Neuron (in vitro differentiated cells): ENCODE measurements around the gene PLXNB1.

Experiments used
- H2AFZ ChIP-seq: one replicate; pipeline ENCODE4 v1.6.1; 2013; ENCODE audit warnings: low read depth, mild to moderate bottlenecking, inconsistent platforms, low read length, moderate library complexity
- H3K27me3 ChIP-seq: one replicate; pipeline ENCODE4 v1.6.1; 2013; ENCODE audit warnings: low read length; ENCODE audit not compliant: insufficient read depth
- H3K36me3 ChIP-seq: one replicate; pipeline ENCODE4 v1.6.1; 2013; ENCODE audit warnings: low read length; ENCODE audit not compliant: insufficient read depth
- H3K4me1 ChIP-seq: one replicate; pipeline ENCODE4 v1.6.1; 2013; ENCODE audit warnings: low read length; ENCODE audit not compliant: insufficient read depth
- H3K4me3 ChIP-seq: 2 replicates; pipeline ENCODE4 v1.5.1; 2013; ENCODE audit warnings: mild to moderate bottlenecking, low read length, moderate library complexity
- H3K9me3 ChIP-seq: one replicate; pipeline ENCODE4 v1.6.1; 2013; ENCODE audit warnings: low read length

PLXNB1 gene

DNA sequence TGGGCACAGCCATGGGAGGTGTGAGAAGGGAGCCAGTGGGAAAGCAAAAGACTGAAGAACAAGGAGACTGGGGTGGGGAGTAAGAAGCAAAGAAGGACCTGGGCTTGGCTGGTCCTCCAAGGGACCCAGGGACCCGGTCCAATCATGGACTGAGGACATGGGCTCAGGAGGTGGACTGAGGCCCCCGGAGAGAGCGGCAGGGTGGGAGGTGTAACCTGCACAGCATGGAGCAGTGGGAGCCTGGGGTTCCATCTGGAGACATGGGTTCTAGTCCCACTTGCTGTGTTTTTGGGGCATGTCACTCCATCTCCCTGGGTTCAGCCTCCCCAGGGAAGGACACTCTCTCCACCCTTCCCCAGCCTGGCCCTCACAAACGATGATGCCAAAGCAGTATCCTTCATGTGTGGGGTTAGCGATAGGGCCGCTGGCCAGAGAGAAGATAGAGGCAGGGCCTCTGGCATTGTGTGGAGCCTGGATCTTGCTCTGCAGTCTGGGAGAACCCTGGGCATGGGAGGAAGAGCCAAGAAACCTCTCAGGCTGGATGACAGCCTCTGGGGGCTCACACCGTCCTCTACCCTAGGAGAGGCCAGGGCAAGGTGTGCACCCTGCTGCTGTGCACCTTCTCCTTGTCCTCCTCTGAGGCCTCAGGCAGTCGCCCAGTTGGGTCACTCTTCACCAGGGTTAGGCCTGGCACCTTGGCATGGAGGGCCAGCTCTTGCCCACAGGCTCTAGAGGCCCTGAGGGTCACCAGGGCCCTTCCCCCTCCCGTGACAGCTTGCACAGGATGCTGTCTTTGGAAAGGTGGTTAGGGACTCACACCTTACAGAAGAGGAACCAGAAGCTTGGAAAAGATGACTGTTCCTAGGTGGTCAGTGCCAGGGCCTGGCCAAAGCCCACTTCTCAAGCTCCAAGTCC lies 31.9 kb downstream of the PLXNB1 start:
- no peak overlapping the region for H3K4me3 ChIP-seq
- no peaks in the 10 kb centered on the region for H3K4me1 ChIP-seq
- H3K27me3 ChIP-seq, result no peaks in the 10 kb centered on the region
- H3K36me3 ChIP-seq, result peaks cover 7% of the 10 kb centered on the region
- no peaks in the 10 kb centered on the region for H3K9me3 ChIP-seq
- H2AFZ ChIP-seq, result no peak overlapping the region

DNA sequence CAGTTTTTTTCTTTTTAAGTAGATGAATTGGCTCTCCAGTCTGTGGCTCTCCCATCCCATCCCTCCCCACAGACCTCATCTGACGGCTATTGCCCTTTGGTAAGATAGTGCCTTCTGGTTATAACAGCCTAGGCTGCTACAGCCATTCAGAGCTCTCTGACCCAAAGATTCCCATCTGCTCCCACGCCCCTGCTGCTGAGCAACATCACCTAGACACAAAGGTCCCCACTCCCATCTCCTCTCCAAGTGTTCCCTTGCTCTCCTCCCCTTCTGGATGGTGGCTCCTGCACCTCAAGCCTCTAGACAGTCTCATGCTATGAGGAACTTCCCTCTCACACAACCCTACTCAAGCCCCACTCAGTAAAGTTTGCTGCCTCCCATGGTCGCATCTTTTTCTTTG lies 34.2 kb downstream of the PLXNB1 start:
- Histone ChIP-seq H3K27me3 (no peaks in the 10 kb centered on the region), H3K9me3 (no peaks in the 10 kb centered on the region), H2AFZ (no peak overlapping the region), H3K36me3 (no peaks in the 10 kb centered on the region), H3K4me1 (no peaks in the 10 kb centered on the region), H3K4me3 (no peak overlapping the region)

DNA sequence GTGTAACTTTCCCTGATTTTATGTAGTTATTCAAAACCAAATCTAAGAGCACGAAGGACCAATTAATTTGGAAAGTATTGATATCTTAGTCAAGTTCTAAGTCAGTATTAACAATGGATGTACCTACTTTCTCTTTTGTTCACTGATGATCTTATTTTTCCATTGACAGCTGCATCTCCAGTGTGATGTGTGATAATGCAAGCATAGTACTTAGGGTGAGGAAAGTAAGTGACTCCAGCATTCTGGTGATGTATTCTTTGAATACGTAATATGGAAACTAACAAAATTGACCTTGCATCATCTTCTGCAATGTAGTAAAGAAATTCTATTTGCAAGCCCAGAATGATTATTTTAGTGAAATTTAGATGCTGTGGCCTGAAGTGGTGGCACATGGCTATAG lies 35.5 kb downstream of the PLXNB1 start:
- Histone ChIP-seq H3K27me3 (no peaks in the 10 kb centered on the region), H2AFZ (no peak overlapping the region), H3K4me1 (no peaks in the 10 kb centered on the region), H3K36me3 (no peaks in the 10 kb centered on the region), H3K4me3 (no peak overlapping the region), H3K9me3 (no peaks in the 10 kb centered on the region)

DNA sequence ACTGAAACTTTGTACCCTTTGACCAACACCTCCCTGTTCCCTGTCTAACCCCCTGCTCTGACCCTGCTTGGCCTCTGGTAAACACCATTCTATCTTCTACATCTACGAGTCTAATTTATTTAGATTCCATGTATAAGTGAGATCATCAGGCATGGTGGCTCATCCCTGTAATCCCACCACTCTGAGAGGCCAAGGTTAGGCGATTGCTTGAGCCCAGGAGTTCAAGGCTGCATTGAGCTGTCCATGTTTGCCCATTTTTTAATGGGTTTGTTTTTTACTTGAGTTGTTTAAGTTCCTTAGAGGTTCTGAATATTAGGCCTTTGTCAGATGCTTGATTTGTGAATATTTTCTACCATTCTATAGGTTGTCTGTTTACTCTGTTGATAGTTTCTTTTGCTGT lies 40.9 kb downstream of the PLXNB1 start:
- Histone ChIP-seq H3K9me3 (no peaks in the 10 kb centered on the region), H3K4me1 (no peaks in the 10 kb centered on the region)

DNA sequence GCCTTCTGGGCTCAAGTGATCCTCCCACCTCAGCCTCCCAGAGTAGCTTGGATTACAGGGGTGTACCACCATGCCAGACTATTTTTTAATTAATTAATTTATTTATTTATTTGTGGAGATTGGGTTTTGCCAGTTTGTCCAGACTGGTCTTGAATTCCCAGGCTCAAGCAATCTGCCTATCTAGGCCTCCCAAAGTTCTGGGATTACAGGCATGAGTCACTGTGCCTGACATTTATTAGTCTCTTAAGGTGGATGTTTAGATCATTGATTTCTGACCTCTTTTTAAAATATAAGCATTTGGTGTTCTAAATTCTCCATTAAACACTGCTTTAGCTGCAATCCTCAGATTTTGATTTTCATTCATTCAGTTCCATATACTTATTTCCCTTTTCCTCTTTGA lies 42.3 kb downstream of the PLXNB1 start:
- Histone ChIP-seq H3K4me1 (no peaks in the 10 kb centered on the region), H3K9me3 (no peaks in the 10 kb centered on the region), H3K27me3 (no peaks in the 10 kb centered on the region), H3K36me3 (no peaks in the 10 kb centered on the region), H3K4me3 (no peak overlapping the region), H2AFZ (no peak overlapping the region)

More for the DNA sequence above, 40.9 kb downstream of the PLXNB1 start:
- H3K36me3 ChIP-seq, result no peaks in the 10 kb centered on the region
- no peak overlapping the region for H2AFZ ChIP-seq
- no peaks in the 10 kb centered on the region for H3K27me3 ChIP-seq
- H3K4me3 ChIP-seq, result no peak overlapping the region

DNA sequence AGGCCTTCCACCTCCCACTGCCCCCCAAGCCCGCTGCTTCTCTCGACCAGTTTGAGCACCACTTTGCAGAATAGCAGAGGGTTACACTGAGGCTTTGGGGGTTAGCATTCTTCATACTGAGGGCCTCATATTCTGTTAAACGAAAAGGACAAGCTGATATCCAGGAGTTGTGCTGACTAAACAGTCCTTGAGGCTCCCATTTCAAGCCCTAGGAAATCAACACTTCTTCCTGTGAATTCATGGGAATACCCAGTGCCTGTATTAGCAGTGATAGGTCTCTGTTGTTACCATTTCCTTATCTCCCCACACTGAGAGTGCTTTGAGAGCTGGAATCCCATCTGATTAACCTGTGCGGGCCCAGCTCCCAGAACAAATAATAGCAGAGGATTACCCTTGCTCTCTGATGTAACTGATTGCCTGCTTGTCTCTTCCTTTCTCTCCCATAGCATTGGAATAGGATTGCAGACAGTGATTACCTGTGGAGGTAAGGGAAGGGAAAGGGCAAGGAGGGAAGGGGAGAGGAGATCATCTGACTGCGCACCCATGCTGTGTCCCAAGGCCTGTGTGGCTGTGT lies 56.9 kb downstream of the PLXNB1 start:
- no peaks in the 10 kb centered on the region for H3K4me1 ChIP-seq
- no peaks in the 10 kb centered on the region for H3K9me3 ChIP-seq
- no peak overlapping the region for H3K4me3 ChIP-seq

DNA sequence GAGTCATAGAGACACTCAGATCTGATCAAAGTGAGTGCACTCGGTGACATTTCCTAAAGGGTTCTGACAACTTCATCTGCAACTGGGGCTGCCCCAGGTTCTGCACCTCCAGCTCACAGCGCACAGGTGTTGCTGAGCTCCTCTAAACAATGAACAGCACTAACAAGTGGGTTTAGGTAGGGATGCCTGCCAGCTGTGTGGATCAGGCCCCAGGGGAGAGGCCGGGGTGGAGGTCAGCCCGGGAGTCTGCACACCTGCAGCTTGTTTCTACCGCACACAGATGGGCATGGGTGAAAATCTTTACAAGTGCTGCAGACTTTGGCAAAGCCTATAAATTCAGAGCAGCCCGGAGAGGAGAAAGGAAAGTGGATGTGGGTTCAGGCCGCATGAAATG lies 57.5 kb downstream of the PLXNB1 start:
- H3K4me3 ChIP-seq, result no peak overlapping the region
- no peak overlapping the region for H2AFZ ChIP-seq
- H3K27me3 ChIP-seq, result no peaks in the 10 kb centered on the region
- H3K36me3 ChIP-seq, result no peaks in the 10 kb centered on the region
- no peaks in the 10 kb centered on the region for H3K9me3 ChIP-seq
- H3K4me1 ChIP-seq, result no peaks in the 10 kb centered on the region

More for the DNA sequence above, 56.9 kb downstream of the PLXNB1 start:
- no peaks in the 10 kb centered on the region for H3K36me3 ChIP-seq
- peaks cover 2% of the 10 kb centered on the region for H3K27me3 ChIP-seq
- no peak overlapping the region for H2AFZ ChIP-seq

DNA sequence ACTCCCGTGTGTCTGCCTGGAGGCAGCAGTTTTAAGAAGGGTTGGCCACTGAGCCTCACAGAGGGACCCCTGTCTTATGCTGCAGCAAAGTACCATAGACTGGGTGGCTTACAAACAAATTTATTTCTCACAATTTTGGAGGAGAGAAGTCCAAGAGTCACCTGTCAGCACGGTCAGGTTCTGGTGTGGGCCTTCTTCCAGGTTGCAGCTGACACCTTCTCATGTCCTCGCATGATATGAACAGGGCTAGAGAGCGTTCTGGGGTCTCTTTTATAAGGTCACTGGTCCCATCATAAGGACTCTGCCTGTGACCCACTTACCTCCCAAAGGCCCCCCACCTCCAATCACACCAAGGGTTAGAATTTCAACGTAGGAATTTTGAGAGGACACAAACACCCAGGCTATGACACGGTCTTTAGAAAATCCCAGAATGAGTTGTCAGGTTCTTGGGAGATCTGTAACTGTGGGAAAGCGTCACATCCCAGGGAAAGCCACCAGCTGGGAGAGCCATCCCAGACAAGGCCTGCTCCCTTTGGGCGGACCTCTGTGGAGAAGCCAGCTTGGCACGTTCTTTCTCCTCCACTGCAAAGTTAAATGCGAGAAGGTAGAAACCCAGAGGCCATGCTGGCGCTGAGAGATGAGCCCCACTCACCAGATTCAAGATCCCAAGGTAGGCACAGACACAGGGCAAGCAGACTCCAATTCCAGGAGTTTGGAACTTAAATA lies 58.1 kb downstream of the PLXNB1 start, which contains the start of gene FBXW12:
Gene FBXW12 (plus strand): TSS at position 569 of the 726 bp plus-strand sequence. CDS start 549 bp downstream, outside the sequence.
- no peaks in the 10 kb centered on the region for H3K36me3 ChIP-seq
- no peak within 1 kb of the TSS for H2AFZ ChIP-seq
- H3K4me1 ChIP-seq, result no peaks in the 10 kb centered on the region
- no peak within 1 kb of the TSS for H3K4me3 ChIP-seq
- no peaks in the 10 kb centered on the region for H3K9me3 ChIP-seq
- no peaks in the 10 kb centered on the region for H3K27me3 ChIP-seq

DNA sequence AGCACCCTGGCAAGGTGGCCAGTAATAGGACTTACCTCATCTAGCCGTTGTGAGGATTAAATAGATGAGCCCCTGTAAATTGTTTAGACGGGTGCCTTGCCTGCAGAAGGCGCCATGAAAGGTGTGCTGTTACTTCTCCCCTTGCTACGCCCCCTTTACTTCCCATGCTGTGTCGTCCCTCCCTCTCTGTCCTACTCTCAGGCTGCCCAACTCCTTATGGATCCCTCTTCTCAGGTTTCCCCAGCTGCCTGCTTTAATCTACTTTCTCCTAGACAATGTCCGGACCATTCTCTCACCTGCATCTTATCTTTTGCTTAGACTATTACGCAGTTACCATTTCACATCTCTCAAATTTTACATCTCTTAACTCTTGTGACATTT lies 59.6 kb downstream of the PLXNB1 start:
- Histone ChIP-seq H3K27me3 (no peaks in the 10 kb centered on the region), H3K4me1 (no peaks in the 10 kb centered on the region), H3K9me3 (no peaks in the 10 kb centered on the region), H3K36me3 (no peaks in the 10 kb centered on the region), H2AFZ (no peak overlapping the region), H3K4me3 (no peak overlapping the region)

DNA sequence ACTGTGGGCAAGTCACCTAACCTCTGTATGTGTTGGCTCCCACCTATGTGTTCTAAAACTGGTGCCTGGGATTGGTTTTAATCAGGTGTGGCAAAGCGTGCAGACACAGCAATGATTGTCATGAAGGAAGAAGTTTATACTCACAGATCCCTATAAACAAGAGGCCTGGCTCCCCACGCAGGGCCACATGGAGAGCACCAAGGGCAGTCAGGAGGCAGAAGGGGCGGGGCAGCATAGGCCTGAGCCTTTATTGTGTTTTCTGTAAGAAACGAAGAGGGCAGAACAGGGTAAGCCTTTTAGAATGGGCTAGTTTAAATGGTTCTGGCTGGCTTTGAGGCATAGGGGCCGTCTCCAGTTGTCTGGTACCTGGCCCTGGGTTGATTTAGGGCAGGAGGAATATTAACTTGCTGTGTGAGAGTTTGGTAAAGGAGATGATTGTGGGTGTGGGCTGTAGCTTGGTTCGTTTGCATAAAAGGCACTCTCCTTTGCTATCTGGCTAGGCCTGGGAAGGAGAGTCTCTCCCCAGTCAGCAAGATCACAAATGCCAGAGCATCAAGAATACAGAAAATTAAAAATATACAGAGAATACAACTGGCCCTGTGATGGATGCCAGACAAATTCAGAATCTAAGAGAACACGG lies 60.1 kb downstream of the PLXNB1 start:
- Histone ChIP-seq H2AFZ (no peak overlapping the region), H3K27me3 (no peaks in the 10 kb centered on the region)

DNA sequence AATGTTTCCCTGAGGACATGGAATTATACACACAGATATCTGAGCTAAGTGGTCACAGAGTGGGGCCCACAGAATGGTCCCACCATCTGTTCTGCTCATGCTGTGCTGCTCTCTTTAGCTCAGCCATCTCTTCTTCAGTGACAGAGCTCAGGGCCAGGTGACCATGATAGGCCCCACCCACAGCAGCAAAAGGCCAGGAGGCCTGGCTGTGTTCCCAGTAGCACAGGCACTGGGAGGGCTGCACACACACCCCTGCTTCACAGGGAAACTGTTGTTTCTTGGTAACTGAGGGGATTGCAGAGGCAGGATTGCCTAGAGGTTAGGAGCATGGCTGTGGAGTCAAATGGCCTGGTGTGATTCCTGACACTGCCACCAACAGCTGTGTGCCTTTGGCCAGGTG lies 62.7 kb downstream of the PLXNB1 start:
- Histone ChIP-seq H2AFZ (no peak overlapping the region), H3K4me3 (no peak overlapping the region), H3K9me3 (no peaks in the 10 kb centered on the region), H3K36me3 (no peaks in the 10 kb centered on the region), H3K27me3 (no peaks in the 10 kb centered on the region), H3K4me1 (no peaks in the 10 kb centered on the region)

More for the DNA sequence above, 60.1 kb downstream of the PLXNB1 start:
- Histone ChIP-seq H3K4me3 (no peak overlapping the region), H3K36me3 (no peaks in the 10 kb centered on the region), H3K4me1 (no peaks in the 10 kb centered on the region), H3K9me3 (no peaks in the 10 kb centered on the region)

DNA sequence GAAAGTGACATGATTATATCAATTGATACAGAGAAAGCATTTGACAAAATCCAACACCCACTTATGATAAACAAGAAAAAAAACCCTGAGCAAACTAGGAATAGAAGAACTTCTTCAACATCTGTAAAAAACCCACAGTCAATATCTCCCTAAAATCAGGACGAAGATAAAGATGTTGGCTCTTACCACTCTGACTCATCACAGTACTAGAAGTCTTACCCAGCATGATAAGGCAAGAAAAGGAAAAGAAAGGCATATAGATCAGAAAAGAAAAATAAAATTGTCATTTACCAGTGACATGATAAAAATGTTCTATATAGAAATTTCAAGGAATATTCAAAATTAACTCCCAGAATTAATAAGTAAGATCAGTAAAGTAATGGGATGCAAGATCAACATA lies 65.0 kb downstream of the PLXNB1 start:
- H2AFZ ChIP-seq, result no peak overlapping the region
- no peaks in the 10 kb centered on the region for H3K27me3 ChIP-seq
- H3K36me3 ChIP-seq, result no peaks in the 10 kb centered on the region
- H3K9me3 ChIP-seq, result no peaks in the 10 kb centered on the region
- H3K4me3 ChIP-seq, result no peak overlapping the region
- H3K4me1 ChIP-seq, result no peaks in the 10 kb centered on the region

DNA sequence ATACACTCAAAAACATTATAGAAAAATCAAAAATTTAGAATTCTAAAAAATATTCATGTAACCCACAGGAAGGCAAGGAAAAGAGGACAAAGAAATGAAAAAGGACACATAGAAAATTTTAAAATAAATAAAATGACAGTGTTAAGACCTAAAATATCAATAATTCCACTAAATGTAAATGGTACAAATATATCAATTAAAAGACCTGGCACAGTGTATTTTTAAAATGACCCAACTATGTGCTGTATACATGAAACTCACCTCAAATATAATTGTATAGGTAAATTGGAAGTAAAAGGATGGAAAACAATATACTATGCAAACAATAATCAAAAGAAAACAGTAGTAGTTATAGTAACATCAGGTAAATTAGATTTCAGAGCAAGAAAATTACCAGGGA lies 68.0 kb downstream of the PLXNB1 start:
- Histone ChIP-seq H3K9me3 (no peaks in the 10 kb centered on the region), H3K4me1 (no peaks in the 10 kb centered on the region), H3K4me3 (no peak overlapping the region), H3K27me3 (no peaks in the 10 kb centered on the region), H3K36me3 (no peaks in the 10 kb centered on the region), H2AFZ (no peak overlapping the region)
